HUES64 (cell line): ENCODE measurements around the gene IL12B.
"Not testable (repeated sequence)": the region's sequence is repeated elsewhere in the genome, so short reads cannot be mapped to it uniquely, and the experiment has no call there.

Experiments used
- H3K27ac ChIP-seq: 2 replicates; pipeline ENCODE4 v1.7.0; 2013; ENCODE audit warnings: low read depth, low read length, inconsistent platforms
- H3K27me3 ChIP-seq: 2 replicates; pipeline ENCODE4 v1.6.1; 2013; ENCODE audit warnings: mild to moderate bottlenecking, low read length; ENCODE audit not compliant: insufficient read depth
- H3K36me3 ChIP-seq: 2 replicates; pipeline ENCODE4 v1.6.1; 2013; ENCODE audit warnings: mild to moderate bottlenecking, low read length; ENCODE audit not compliant: insufficient read depth
- H3K4me1 ChIP-seq: 2 replicates; pipeline ENCODE4 v1.6.1; 2013; ENCODE audit warnings: mild to moderate bottlenecking, low read length, moderate library complexity; ENCODE audit not compliant: insufficient read depth
- H3K4me3 ChIP-seq: 2 replicates; pipeline ENCODE4 v1.5.1; 2013; ENCODE audit warnings: mild to moderate bottlenecking, low read length, moderate library complexity
- H3K9ac ChIP-seq: 2 replicates; pipeline ENCODE4 v1.6.1; 2013; ENCODE audit warnings: mild to moderate bottlenecking, low read depth, low read length
- H3K9me3 ChIP-seq: 2 replicates; pipeline ENCODE4 v1.6.1; 2013; ENCODE audit warnings: low read depth, low read length; ENCODE audit not compliant: insufficient read depth
- WGBS: fragments of 150-250, 120-280 bp; methylation state at CpG from one replicate; pipeline ENCODE4 v1.1.7; 2013; ENCODE audit warnings: missing lambda C conversion rate; 5-methylcytosine and 5-hydroxymethylcytosine counted together

IL12B gene

DNA sequence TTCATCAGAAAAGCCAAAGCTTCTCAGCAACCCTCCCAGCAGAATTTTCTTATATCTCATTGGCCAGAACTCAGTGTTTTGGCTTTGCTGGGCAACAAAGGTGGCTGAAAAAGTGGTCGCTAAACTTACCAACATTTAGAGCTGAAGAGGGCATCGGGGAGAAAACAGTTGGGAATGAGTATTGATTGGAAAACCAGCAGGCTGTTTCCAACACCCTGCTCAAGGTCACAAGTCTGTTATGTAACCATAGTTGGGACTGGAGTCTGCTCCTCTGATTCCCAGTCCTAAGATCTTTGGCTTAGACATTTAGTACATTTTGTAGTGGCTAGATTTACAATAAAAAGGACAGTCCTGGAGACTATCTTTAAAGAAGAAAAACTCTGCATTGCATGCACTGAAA is 17.1 kb downstream of the IL12B start:
- H3K36me3 ChIP-seq: no peaks in the 10 kb centered on the region
- 92% methylated on average over 2 of the region's 2 CpGs for WGBS
- H3K27me3 ChIP-seq: peaks cover 45% of the 10 kb centered on the region
- no peaks in the 10 kb centered on the region; the same call in 1 of the 2 replicates for H3K4me1 ChIP-seq
- no peak overlapping the region for H3K4me3 ChIP-seq
- no peak overlapping the region for H3K27ac ChIP-seq
- H3K9ac ChIP-seq: no peak overlapping the region
- H3K9me3 ChIP-seq: no peaks in the 10 kb centered on the region

DNA sequence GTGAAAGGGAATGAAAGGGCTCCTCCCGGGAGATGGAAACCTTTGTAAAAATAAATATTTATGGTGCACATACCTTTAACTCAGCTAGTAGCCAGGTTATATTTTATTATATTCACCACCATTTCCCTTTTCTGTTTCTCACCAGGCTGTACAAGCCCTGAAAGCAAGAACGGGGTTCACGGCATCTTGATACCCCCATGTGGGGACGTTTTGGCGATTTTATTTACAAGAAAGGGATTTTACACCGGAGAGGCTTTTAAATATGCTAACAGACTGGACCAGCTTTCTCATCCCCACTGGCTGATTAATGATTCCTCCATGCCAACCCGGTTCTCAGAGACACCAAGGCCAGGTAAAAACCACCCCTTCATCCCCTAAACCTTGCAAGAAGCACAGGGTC is 19.2 kb downstream of the IL12B start:
- Histone ChIP-seq H3K9me3 (no peaks in the 10 kb centered on the region), H3K4me1 (no peaks in the 10 kb centered on the region; the same call in 1 of the 2 replicates), H3K36me3 (no peaks in the 10 kb centered on the region), H3K27ac (no peak overlapping the region), H3K9ac (no peak overlapping the region), H3K4me3 (peak overlapping the region; percentile 42), H3K27me3 (peaks cover 54% of the 10 kb centered on the region)
- WGBS: 69% methylated on average over 6 of the region's 7 CpGs

- no peaks in the 10 kb centered on the region for H3K9me3 ChIP-seq
- H3K36me3 ChIP-seq: no peaks in the 10 kb centered on the region
- H3K4me1 ChIP-seq: no peaks in the 10 kb centered on the region; the same call in 1 of the 2 replicates
- no peak overlapping the region for H3K27ac ChIP-seq
- no peak overlapping the region for H3K9ac ChIP-seq
- H3K4me3 ChIP-seq: peak overlapping the region; percentile 42
- H3K27me3 ChIP-seq: peaks cover 54% of the 10 kb centered on the region
- 2% methylated on average over 26 of the region's 26 CpGs for WGBS
Measured at GRCh38 chr5:159310511-159310910, 19.8 kb downstream of the IL12B start.

- 89% methylated on average over 8 of the region's 8 CpGs for WGBS
- no peaks in the 10 kb centered on the region; the same call in 1 of the 2 replicates for H3K4me1 ChIP-seq
Measured at GRCh38 chr5:159309689-159310433, 20.4 kb downstream of the IL12B start.

DNA sequence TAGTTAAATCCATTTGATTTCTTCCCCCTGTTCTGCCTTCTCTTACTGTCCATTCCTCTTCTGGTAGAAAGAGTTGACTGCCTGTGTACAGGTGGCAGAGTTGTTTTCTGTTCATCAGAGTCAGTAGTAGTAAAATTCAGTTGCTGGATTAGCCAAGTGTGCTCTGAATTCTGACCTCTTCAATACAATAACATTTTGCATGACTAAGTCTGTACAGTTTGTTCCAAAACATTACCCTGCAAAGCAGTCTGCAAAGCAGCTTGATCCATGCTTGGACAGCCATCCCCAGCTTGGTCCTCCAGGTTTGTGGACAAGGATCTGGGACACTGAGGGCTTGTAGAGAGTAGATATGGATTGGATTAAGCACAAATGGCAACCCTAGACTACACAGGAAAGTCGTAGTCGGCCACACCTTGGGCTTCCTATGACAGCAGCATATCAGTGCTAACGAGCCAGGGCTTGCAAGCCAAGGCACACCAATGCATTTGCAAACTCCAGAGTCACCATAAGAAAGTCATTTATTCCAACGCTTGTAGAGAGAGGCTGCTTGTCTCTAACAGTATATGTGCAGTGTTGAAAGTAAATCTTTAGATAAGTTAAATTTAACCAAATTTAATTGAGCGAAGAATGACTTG is 25.2 kb downstream of the IL12B start:
- H3K9me3 ChIP-seq: peaks cover 23% of the 10 kb centered on the region
- H3K9ac ChIP-seq: no peak overlapping the region
- H3K4me3 ChIP-seq: no peak overlapping the region
- no peaks in the 10 kb centered on the region for H3K4me1 ChIP-seq
- peaks cover 28% of the 10 kb centered on the region for H3K27me3 ChIP-seq
- H3K27ac ChIP-seq: no peak overlapping the region
- 93% methylated on average over 4 of the region's 5 CpGs for WGBS
- no peaks in the 10 kb centered on the region for H3K36me3 ChIP-seq

More at GRCh38 chr5:159309689-159310433, 20.4 kb downstream of the IL12B start:
- no peak overlapping the region for H3K9ac ChIP-seq
- no peaks in the 10 kb centered on the region for H3K9me3 ChIP-seq
- no peaks in the 10 kb centered on the region for H3K36me3 ChIP-seq
- peak overlapping the region; percentile 42 for H3K4me3 ChIP-seq
- no peak overlapping the region for H3K27ac ChIP-seq
- peaks cover 54% of the 10 kb centered on the region for H3K27me3 ChIP-seq

DNA sequence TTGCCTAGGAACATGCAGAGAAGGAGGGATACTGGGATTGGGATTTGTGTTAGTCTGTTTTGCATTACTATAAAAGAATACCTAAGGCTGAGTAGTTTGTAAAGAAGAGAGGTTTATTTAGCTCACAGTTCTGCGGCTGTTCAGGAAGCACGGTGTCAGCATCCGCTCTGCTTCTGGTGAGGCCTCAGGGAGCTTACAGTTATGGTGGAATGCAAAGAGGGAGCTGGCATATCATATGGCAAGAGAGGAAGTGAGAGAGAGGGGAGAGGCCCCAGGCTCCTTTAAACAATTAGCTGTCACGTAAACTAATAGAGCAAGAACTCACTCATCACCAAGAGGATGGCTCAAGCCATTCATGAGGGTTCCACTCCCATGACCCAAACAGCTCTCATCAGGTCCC is 27.0 kb downstream of the IL12B start:
- H3K4me3 ChIP-seq: no peak overlapping the region
- H3K9me3 ChIP-seq: peaks cover 23% of the 10 kb centered on the region
- peaks cover 10% of the 10 kb centered on the region; the same call in 1 of the 2 replicates for H3K27me3 ChIP-seq
- WGBS: 95% methylated on average over 4 of the region's 4 CpGs
- H3K4me1 ChIP-seq: no peaks in the 10 kb centered on the region
- no peaks in the 10 kb centered on the region for H3K36me3 ChIP-seq
- no peak overlapping the region for H3K27ac ChIP-seq
- no peak overlapping the region for H3K9ac ChIP-seq

DNA sequence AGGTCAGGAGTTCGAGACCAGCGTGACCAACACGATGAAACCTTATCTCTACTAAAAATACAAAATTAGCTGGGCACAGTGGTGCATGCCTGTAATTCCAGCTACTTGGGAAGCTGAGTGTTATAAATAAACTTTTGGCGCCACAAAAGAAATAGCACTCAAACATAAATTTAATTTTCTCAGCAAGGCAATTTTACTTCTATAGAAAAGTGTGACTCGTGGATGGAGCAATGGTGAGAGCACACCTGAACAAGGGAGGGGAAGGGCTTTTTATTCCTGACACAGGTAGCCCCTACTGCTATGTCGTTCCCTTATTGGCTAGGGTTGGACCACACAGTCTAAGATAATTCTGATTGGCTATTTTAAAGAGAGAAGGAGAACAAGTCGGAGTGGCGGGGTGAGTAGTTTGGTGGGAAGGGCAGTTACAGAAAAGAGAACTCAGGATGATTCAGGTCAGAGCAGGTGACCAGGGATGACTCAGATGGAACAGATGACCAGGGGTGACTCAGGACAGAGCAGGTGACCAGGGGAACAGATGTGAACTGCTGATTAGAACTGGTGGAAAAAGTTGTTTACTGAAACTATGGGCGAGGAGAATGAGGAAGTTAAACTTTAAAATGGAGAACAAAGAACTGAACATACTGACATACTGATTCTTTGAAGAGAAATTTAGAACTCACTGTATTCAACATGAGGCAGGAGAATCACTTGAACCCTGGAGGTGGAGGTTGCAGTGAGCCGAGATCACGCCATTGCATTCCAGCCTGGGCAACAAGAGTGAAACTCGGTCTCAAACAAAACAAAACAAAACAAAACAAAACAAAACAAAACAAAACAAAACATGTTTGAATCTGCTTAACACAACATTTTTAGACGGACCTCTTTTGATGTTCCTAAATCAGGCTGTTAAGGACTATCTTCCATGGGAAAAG is 28.1 kb downstream of the IL12B start:
- H3K4me1 ChIP-seq, H3K9ac ChIP-seq, H3K27ac ChIP-seq, H3K4me3 ChIP-seq, H3K27me3 ChIP-seq, H3K36me3 ChIP-seq: not testable (repeated sequence)
- peaks cover 31% of the 10 kb centered on the region for H3K9me3 ChIP-seq
- WGBS: 94% methylated on average over 13 of the region's 13 CpGs

DNA sequence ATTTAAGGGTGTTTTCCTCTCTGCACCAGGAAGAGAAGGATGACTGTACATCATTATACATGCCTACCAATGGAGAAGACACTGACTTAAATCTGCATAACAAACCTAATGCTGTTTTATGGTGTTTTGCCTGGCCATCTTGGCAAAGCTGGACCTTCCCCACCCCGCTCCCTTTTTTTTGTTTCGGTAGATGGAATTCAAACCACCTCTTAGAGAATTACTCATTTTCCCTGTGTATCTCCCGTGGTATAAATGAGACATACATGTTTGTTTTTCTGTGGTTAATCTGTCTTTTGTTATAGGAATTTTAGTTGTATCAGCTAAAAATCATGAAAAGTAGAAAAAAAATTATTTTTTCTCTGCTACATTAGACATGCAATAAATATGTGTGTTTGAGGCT is 28.8 kb downstream of the IL12B start:
- peaks cover 31% of the 10 kb centered on the region for H3K9me3 ChIP-seq
- no peaks in the 10 kb centered on the region for H3K27me3 ChIP-seq
- no peaks in the 10 kb centered on the region for H3K36me3 ChIP-seq
- H3K4me1 ChIP-seq: no peaks in the 10 kb centered on the region
- no peak overlapping the region for H3K9ac ChIP-seq
- H3K4me3 ChIP-seq: no peak overlapping the region
- H3K27ac ChIP-seq: no peak overlapping the region
- 97% methylated on average over 3 of the region's 3 CpGs for WGBS

DNA sequence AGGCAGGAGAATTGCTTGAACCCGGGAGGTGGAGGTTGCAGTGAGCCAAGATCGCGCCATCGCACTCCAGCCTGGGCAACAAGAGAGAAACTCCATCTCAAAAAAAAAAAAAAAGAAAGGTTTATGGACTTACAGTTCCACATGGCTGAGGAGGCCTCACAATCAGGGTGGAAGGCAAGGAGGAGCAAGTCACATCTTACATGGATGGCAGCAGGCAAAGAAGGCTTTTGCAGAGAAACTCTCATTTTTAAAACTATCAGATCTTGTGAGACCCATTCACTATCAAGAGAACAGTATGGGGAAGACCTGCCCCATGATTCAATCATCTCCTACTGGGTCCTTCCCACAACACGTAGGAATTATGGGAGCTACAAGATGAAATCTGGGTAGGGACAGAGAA is 33.0 kb downstream of the IL12B start:
- 95% methylated on average over 2 of the region's 5 CpGs for WGBS
- H3K27me3 ChIP-seq, H3K4me3 ChIP-seq, H3K4me1 ChIP-seq, H3K27ac ChIP-seq, H3K9ac ChIP-seq, H3K36me3 ChIP-seq: not testable (repeated sequence)
- H3K9me3 ChIP-seq: peaks cover 19% of the 10 kb centered on the region

GRCh38 chr5:159294921-159295320 is 35.4 kb downstream of the IL12B start:
- H3K27ac ChIP-seq: no peak overlapping the region
- H3K9ac ChIP-seq: no peak overlapping the region
- H3K27me3 ChIP-seq: no peaks in the 10 kb centered on the region
- 0 out of 2 replicates have a peak, but pooled peaks cover 7% of the 10 kb centered on the region for H3K9me3 ChIP-seq
- 97% methylated on average over 5 of the region's 5 CpGs for WGBS
- H3K4me3 ChIP-seq: no peak overlapping the region
- H3K4me1 ChIP-seq: no peaks in the 10 kb centered on the region
- H3K36me3 ChIP-seq: no peaks in the 10 kb centered on the region

DNA sequence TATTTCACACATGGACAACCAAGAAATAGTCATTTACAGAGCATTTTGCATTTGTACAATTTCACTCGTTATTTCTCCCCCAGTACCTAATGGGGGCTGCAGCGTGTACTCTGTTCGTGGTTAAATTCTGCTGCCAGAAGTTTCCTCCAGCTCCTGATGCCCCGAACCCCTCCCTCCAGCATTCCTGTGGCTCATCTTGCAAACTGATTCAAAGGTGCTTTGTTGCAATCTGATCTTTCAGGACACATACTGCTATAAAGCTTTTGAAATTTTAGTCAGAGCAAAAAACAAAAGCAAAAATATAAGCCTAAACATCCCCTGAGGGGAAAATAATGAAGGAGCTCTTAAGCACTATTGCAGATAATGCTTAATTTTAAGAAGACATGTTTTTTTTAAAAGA is 39.5 kb downstream of the IL12B start:
- Histone ChIP-seq H3K27ac (no peak overlapping the region), H3K9ac (no peak overlapping the region), H3K36me3 (peaks cover under 1% of the 10 kb centered on the region; the same call in 1 of the 2 replicates), H3K27me3 (no peaks in the 10 kb centered on the region), H3K4me1 (no peaks in the 10 kb centered on the region), H3K4me3 (no peak overlapping the region), H3K9me3 (no peaks in the 10 kb centered on the region)
- WGBS: 88% methylated on average over 4 of the region's 4 CpGs
